ENCODE measurements around the gene ZSWIM1.

DNA sequence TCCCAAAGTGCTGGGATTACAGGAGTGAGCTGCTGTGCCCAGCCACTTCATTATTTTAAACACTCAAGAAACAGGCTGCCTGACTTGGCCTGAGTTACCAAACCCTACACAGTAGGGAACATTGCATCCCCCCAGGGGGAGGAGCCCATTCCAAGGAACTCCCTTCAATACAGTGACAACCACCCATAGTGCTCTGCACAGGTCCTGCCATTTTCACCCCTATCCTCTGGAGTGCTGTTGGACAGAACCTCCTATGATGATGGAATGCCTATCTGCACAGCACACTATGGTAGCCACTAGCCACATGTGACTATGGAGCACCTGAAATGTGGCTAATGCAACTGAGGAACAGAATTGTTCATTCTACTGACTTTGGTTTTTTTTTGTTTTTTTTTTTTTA is 35.6 kb upstream of the ZSWIM1 start:
- TF ChIP-seq BCL11A (IDR thresholded peaks at IDR 0.05; ENCODE audit: low read depth, low read length) = no peak
- TF ChIP-seq TARDBP (IDR thresholded peaks at IDR 0.05; ENCODE audit: borderline replicate concordance) = no peak
- TF ChIP-seq SRF (IDR thresholded peaks at IDR 0.05; ENCODE audit: low read depth in 2 of 2, low read length in 2 of 2) = no peak
- TF ChIP-seq, protein P1, sequence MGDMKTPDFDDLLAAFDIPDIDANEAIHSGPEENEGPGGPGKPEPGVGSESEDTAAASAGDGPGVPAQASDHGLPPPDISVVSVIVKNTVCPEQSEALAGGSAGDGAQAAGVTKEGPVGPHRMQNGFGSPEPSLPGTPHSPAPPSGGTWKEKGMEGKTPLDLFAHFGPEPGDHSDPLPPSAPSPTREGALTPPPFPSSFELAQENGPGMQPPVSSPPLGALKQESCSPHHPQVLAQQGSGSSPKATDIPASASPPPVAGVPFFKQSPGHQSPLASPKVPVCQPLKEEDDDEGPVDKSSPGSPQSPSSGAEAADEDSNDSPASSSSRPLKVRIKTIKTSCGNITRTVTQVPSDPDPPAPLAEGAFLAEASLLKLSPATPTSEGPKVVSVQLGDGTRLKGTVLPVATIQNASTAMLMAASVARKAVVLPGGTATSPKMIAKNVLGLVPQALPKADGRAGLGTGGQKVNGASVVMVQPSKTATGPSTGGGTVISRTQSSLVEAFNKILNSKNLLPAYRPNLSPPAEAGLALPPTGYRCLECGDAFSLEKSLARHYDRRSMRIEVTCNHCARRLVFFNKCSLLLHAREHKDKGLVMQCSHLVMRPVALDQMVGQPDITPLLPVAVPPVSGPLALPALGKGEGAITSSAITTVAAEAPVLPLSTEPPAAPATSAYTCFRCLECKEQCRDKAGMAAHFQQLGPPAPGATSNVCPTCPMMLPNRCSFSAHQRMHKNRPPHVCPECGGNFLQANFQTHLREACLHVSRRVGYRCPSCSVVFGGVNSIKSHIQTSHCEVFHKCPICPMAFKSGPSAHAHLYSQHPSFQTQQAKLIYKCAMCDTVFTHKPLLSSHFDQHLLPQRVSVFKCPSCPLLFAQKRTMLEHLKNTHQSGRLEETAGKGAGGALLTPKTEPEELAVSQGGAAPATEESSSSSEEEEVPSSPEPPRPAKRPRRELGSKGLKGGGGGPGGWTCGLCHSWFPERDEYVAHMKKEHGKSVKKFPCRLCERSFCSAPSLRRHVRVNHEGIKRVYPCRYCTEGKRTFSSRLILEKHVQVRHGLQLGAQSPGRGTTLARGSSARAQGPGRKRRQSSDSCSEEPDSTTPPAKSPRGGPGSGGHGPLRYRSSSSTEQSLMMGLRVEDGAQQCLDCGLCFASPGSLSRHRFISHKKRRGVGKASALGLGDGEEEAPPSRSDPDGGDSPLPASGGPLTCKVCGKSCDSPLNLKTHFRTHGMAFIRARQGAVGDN (IDR thresholded peaks at IDR 0.05) = no peak
- TF ChIP-seq CTCF (IDR thresholded peaks at IDR 0.05 in 2 of 3, conservative IDR thresholded peaks at IDR 0.05 in 1 of 3; ENCODE audit: control insufficient read depth in 2 of 3, extremely low read depth in 1 of 3, insufficient read depth in 1 of 3, low read depth in 3 of 3, low read length in 3 of 3) = no peak
- no peak for TF ChIP-seq CEBPB (IDR thresholded peaks at IDR 0.05; ENCODE audit: borderline replicate concordance in 1 of 2, low read depth in 2 of 2, low read length in 2 of 2)
- no peak for TF ChIP-seq SMARCA5 (IDR thresholded peaks at IDR 0.05)
- no peak for TF ChIP-seq POLR2A (IDR thresholded peaks at IDR 0.05; ENCODE audit: low read depth, low read length)
- TF ChIP-seq YY1 (IDR thresholded peaks at IDR 0.05; ENCODE audit: low read depth, low read length) = no peak
- TF ChIP-seq ATF3 (IDR thresholded peaks at IDR 0.05; ENCODE audit: borderline replicate concordance, extremely low read depth, low read depth, low read length) = no peak

Measured in GM12878 (cell line).